Measurements from ENCODE around the gene CIDEA.
"Not testable (repeated sequence)": the region's sequence is repeated elsewhere in the genome, so short reads cannot be mapped to it uniquely, and the experiment has no call there.

Gene CIDEA

GRCh38 chr18:12254136-12254819 is at the start of gene CIDEA:
TSS of gene CIDEA (plus strand) at chr18:12254361. CDS start at chr18:12254384, 23 bp downstream.
- peak; percentile 84 for DNase-seq

GRCh38 chr18:12208296-12209153 is 45.6 kb upstream of the CIDEA start:
- not testable (repeated sequence) for DNase-seq

DNA sequence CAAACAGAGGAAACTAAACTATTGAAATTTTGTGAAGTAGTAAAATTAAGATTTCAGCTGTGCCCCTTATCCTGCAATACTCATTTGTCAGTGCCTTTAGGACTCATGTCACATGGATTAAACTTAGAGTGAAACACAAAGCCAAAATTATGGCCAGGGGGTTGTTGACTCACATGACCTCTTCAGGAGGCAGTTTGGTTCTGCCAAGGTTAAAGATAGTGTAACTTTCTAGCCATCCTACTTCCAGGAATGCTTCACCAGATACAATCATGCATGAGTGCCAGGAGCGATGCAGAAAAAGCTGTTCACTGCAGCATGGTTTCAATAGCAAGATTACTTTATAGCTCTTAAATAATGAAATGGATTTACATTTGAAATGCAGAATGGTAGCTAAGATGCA is 41.9 kb upstream of the CIDEA start:
- DNase-seq: not testable (repeated sequence)

DNA sequence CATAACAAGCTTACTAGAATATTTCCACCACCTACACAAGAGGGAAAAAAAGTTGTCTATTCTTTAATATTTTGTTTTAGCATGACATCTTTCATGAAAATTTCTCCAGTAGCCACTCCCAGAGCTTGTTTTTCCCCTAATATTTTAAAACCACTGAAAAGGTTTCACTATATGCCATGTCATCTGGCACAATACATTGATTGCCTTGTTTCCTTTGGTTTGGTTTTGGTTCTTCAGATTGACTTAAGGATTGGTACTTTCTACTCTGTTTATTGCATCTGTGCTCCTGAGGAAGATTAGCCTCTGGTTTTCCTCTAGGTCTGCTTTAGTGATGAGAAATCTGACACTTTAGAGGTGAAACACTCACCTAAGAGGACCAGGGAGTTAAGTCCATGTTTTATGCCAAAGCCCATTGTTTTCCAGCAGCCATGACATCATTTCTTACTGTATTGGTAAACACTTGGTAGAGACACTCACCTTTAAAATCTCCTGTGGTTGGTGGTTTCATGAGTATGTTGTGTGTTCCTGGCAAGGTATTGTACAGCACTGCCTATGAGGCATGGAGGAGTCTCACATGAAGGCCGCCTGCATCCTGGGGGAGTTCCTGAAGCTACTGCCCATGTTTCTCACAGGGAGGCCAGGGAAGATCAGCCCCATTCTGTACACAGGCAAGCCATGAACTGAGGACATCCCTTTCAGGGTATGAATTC is 39.7 kb upstream of the CIDEA start:
- not testable (repeated sequence) for DNase-seq

GRCh38 chr18:12216471-12216870 is 37.7 kb upstream of the CIDEA start:
- DNase-seq: not testable (repeated sequence)

GRCh38 chr18:12218603-12219002 is 35.6 kb upstream of the CIDEA start:
- peak; percentile 56 for DNase-seq

- not testable (repeated sequence) for DNase-seq
These were observed 32.1 kb upstream of the CIDEA start for GRCh38 chr18:12222041-12222440.

DNA sequence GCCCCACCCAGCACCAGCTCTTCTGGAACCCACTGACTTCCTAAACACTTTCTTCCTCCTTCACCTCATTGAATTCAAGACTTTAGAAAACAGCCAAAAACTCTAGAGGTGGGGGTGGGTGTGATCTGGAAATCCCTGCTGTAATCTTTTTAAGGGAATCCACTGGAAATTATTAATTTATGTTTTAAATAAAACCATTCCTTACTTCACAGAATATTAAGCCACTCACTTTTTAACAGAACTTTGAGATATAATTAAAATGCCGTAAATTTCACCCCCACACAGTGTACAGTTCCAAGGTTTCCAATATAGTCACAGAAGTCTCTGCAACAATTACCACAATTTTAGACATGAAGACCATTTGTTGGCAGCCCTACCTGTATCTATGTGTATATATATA is 30.8 kb upstream of the CIDEA start:
- DNase-seq: not testable (repeated sequence)

- not testable (repeated sequence) for DNase-seq
These were observed 27.4 kb upstream of the CIDEA start for GRCh38 chr18:12226807-12227206.

DNA sequence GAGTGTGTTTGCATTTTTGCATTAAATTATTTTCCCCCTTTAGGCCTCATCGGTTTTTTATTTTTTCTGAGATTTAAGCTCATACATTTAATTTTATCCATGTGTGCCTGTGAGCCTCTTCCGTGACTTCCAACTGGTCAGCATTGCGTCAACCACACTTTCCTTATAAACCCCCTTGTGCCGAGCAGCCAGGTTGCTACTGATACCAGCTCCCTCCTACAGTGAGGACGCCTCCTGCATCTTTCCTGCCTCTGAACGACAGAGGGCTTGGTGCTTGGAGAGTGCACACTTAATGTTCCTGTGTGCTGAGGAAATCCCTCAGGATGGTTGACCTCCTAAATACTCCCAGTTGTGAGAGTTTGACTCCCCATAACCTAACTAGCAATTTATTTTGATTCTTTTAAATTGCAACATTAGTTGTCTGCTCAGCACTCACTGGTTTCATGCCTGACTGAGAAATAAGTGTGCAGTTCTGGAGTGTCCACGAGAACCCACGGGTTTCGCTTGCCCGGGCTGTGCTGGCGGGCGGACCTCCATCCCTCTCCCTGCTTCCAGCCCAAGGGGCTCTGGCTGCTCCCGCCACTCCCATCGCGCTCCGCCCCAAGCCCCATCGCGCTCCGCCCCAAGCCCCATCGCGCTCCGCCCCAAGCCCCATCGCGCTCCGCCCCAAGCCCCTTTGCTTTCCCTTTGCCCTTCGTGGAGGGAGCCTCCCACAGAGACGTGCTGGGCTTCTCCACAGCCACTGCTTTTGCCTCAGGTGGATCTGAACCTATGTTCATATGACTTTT is 26.6 kb upstream of the CIDEA start:
- not testable (repeated sequence) for DNase-seq

DNA sequence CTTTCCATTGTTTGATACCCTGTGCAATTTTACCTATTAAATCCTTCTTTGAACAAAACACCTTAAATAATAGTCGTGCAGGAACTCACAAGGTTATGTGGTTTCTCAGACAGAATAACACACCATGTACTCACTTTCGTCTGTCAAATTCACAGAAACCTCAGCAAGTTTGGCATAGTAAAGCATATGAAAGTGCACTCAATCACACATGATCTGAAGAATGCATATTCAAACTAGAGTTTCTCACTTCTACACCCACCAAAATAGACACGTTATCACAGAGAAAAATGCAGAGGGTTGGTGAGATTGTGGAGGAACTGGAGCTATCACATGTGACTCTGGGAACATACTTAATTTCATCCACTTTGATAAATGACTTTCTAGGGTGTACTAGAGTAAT is 25.9 kb upstream of the CIDEA start:
- not testable (repeated sequence) for DNase-seq

DNA sequence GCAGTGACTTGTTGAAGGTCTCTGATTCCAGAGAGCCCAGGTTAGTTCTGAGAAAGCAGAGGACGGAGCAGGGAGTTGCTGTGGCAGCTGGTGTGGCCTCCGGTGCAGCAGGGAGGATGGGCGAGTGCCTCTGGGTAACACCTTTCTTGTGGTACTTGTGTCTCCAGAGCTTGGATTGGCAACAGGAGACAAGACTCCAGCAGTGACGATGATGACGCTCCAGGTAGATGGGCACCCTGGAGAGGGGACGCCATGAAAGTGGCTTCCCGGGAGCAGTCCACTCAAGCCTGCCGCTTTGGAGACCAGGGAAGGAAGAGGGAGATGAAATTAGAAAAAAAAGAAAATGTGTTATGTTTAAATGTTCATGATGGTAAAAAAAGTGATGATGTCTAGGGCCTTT is 23.6 kb upstream of the CIDEA start:
- not testable (repeated sequence) for DNase-seq

- DNase-seq: no peak
These were observed 22.9 kb upstream of the CIDEA start for GRCh38 chr18:12231040-12231882.

DNA sequence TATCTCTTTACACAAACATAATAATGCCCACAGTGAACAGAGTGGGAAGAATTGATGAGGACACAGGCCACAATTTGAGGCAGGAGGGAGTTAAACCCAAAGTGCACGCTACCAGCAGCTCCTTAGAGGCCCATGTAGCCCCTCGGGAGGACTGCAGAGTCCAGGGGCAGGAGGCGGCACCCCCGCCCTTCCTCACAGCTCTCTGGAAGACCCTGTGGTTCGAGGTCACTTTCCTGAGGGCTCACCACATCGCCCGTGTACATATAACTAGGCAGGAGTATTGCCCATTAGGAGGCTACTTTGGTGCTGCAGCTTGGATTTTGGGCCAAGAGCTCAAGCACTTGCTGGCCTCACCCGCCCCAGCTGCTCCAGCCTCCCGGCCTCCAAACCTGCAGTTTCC is 22.2 kb upstream of the CIDEA start:
- DNase-seq: no peak

GRCh38 chr18:12233378-12233777 is 20.8 kb upstream of the CIDEA start:
- peak; percentile 64 for DNase-seq

- DNase-seq: no peak
These were observed 19.5 kb upstream of the CIDEA start for GRCh38 chr18:12234451-12235190.

GRCh38 chr18:12236141-12236540 is 18.0 kb upstream of the CIDEA start:
- DNase-seq: no peak

- DNase-seq: peak; percentile 87
These were observed 17.0 kb upstream of the CIDEA start for GRCh38 chr18:12236934-12237832.

GRCh38 chr18:12238826-12239225 is 15.3 kb upstream of the CIDEA start:
- DNase-seq: peak; percentile 22

DNA sequence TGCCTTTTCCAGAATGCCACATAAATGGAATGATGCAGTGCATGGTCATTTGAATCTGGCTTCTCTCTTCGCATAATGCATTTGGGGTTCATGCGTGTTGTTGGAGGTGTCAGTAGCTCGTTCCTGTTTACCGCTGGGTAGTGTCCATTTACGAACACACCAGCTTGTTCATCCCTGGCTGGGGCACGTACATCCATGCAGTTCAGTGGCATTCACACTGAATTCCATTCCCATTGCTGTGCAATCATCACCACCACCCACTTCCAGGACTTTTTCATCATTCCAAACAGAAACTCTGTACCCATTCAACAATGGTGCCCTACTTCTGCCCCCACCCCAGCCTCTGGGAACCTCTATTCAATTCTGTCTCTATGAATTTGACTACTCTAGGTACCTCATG is 14.7 kb upstream of the CIDEA start:
- DNase-seq: peak; percentile 41
